ENCODE data around the gene OTUD7B. TPM values are rescaled to one million over a fixed set of nuclear protein-coding genes. Genes with fewer than 3 reads are reported as not detected.

OTUD7B gene
- total RNA-seq, 2 experiments from 2014 or later = 2.0 to 2.9 TPM

DNA sequence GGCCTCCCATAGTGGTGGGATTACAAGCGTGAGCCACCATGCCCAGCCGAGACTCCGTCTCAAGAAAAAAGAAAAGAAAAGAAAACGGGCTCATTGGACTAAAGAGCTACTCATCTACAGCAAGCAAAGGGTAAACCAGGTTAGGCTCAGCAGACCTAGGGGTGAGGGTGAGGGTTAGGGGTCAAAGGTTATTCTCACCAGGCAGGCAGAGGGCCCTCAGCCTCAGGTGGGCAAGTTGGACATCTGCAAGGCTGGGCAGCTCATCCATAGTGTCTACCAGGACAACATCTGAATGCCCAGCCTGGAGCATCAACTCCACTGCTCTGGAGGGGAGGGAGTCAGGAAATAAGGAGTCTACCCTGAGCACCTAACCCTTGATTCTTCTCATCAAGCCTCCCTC is 77.3 kb downstream of the OTUD7B start:
- no peak overlapping the region for H3K27ac Mint-ChIP-seq
- H3K4me1 ChIP-seq (ENCODE audit: insufficient read depth, low read length) = peaks cover 14% of the 10 kb centered on the region
- peaks cover 23% of the 10 kb centered on the region for H3K4me1 Mint-ChIP-seq (ENCODE audit: low read depth)
- no peak overlapping the region for H3K4me3 ChIP-seq (ENCODE audit: low read length)
- no peaks in the 10 kb centered on the region for H3K9me3 ChIP-seq (ENCODE audit: control insufficient read depth in 1 of 2, insufficient read depth in 1 of 2, low read length in 2 of 2)
- DNase-seq (no peak), ATAC-seq (ENCODE audit: poor library complexity) (no peak)
- H3K27ac ChIP-seq (ENCODE audit: low read depth in 1 of 2, low read length in 2 of 2) = no peak overlapping the region
- H3K4me3 Mint-ChIP-seq = no peak overlapping the region
- intact Hi-C loops (cut with DNase I, micrococcal nuclease) = no loop called here
- no peaks in the 10 kb centered on the region for H3K36me3 ChIP-seq (ENCODE audit: insufficient read depth, low read length)
- POLR2A ChIA-PET = interaction anchor here (3.4 kb wide), 1 partner anchor 46 kb away, joined by 13 read pairs; a partner anchor contains a TSS
- CTCF ChIA-PET = no interaction called here
- peaks cover 3% of the 10 kb centered on the region for H3K36me3 Mint-ChIP-seq (ENCODE audit: low read depth)
- peaks cover 8% of the 10 kb centered on the region for H3K27me3 Mint-ChIP-seq
- no peaks in the 10 kb centered on the region for H3K9me3 Mint-ChIP-seq
- TF ChIP-seq, protein P1, sequence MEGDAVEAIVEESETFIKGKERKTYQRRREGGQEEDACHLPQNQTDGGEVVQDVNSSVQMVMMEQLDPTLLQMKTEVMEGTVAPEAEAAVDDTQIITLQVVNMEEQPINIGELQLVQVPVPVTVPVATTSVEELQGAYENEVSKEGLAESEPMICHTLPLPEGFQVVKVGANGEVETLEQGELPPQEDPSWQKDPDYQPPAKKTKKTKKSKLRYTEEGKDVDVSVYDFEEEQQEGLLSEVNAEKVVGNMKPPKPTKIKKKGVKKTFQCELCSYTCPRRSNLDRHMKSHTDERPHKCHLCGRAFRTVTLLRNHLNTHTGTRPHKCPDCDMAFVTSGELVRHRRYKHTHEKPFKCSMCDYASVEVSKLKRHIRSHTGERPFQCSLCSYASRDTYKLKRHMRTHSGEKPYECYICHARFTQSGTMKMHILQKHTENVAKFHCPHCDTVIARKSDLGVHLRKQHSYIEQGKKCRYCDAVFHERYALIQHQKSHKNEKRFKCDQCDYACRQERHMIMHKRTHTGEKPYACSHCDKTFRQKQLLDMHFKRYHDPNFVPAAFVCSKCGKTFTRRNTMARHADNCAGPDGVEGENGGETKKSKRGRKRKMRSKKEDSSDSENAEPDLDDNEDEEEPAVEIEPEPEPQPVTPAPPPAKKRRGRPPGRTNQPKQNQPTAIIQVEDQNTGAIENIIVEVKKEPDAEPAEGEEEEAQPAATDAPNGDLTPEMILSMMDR (IDR thresholded peaks at IDR 0.05) = no peak
- no peaks in the 10 kb centered on the region for H3K27me3 ChIP-seq (ENCODE audit: control insufficient read depth in 1 of 2, insufficient read depth in 2 of 2, low read length in 2 of 2)

DNA sequence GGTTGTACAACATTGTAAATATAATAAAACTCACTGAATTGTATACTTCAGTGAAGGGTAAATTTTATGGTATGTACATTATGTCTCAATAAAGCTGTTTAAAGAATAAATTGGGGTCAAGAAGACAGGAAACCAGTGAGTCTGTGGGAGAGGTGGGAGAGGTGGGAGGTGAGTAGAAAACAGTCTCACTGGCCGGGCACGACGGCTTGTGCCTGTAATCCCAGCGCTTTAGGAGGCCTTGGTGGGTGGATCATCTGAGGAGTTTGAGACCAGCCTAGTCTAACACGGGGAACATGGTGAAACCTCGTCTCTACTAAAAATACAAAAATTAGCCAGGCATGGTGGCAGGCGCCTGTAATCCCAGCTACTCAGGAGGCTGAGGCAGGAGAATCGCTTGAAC is 78.1 kb downstream of the OTUD7B start:
- intact Hi-C loops (cut with DNase I, micrococcal nuclease) = no loop called here
- no peak overlapping the region for H3K4me3 ChIP-seq (ENCODE audit: low read length)
- no peaks in the 10 kb centered on the region for H3K9me3 ChIP-seq (ENCODE audit: control insufficient read depth in 1 of 2, insufficient read depth in 1 of 2, low read length in 2 of 2)
- peaks cover 11% of the 10 kb centered on the region for H3K4me1 ChIP-seq (ENCODE audit: insufficient read depth, low read length)
- CTCF ChIA-PET = no interaction called here
- POLR2A ChIA-PET = interaction anchor here (3.4 kb wide), 1 partner anchor 45 kb away, joined by 13 read pairs; a partner anchor contains a TSS
- no peaks in the 10 kb centered on the region for H3K36me3 ChIP-seq (ENCODE audit: insufficient read depth, low read length)
- ATAC-seq (ENCODE audit: poor library complexity) (no peak), DNase-seq (no peak)
- H3K9me3 Mint-ChIP-seq = no peaks in the 10 kb centered on the region
- H3K27me3 ChIP-seq (ENCODE audit: control insufficient read depth in 1 of 2, insufficient read depth in 2 of 2, low read length in 2 of 2) = no peaks in the 10 kb centered on the region
- peaks cover 8% of the 10 kb centered on the region for H3K27me3 Mint-ChIP-seq
- no peak overlapping the region for H3K27ac Mint-ChIP-seq
- no peak overlapping the region for H3K4me3 Mint-ChIP-seq
- peaks cover 25% of the 10 kb centered on the region for H3K4me1 Mint-ChIP-seq (ENCODE audit: low read depth)
- no peak overlapping the region for H3K27ac ChIP-seq (ENCODE audit: low read depth in 1 of 2, low read length in 2 of 2)
- peaks cover 11% of the 10 kb centered on the region for H3K36me3 Mint-ChIP-seq (ENCODE audit: low read depth)
- TF ChIP-seq, protein P1 (IDR thresholded peaks at IDR 0.05) = no peak

GRCh38 chr1:149931212-149931790 is 79.2 kb downstream of the OTUD7B start:
- no peak overlapping the region for H3K4me3 Mint-ChIP-seq
- POLR2A ChIA-PET = interaction anchor here (0.6 to 3.4 kb wide), 2 partner anchors 9 to 44 kb away, joined by 3 to 13 read pairs; a partner anchor contains a TSS
- no peak for ATAC-seq (ENCODE audit: poor library complexity)
- TF ChIP-seq, protein P1 (IDR thresholded peaks at IDR 0.05) = no peak
- intact Hi-C loops (cut with DNase I, micrococcal nuclease) = no loop called here
- DNase-seq = peak in 2 of 14 experiments; percentile 38 to 42
- Histone ChIP-seq H3K4me1 (ENCODE audit: insufficient read depth, low read length) (peaks cover 20% of the 10 kb centered on the region), H3K9me3 (ENCODE audit: control insufficient read depth in 1 of 2, insufficient read depth in 1 of 2, low read length in 2 of 2) (no peaks in the 10 kb centered on the region), H3K27ac (ENCODE audit: low read depth in 1 of 2, low read length in 2 of 2) (no peak overlapping the region), H3K27me3 (ENCODE audit: control insufficient read depth in 1 of 2, insufficient read depth in 2 of 2, low read length in 2 of 2) (no peaks in the 10 kb centered on the region), H3K36me3 (ENCODE audit: insufficient read depth, low read length) (peaks cover 5% of the 10 kb centered on the region), H3K4me3 (ENCODE audit: low read length) (no peak overlapping the region)
- H3K4me1 Mint-ChIP-seq (ENCODE audit: low read depth) = peaks cover 29% of the 10 kb centered on the region
- H3K9me3 Mint-ChIP-seq = no peaks in the 10 kb centered on the region
- H3K36me3 Mint-ChIP-seq (ENCODE audit: low read depth) = peaks cover 20% of the 10 kb centered on the region
- H3K27ac Mint-ChIP-seq = no peak overlapping the region
- peaks cover 8% of the 10 kb centered on the region for H3K27me3 Mint-ChIP-seq
- CTCF ChIA-PET = no interaction called here
